ENCODE measurements around the gene UVRAG. TPM values are rescaled to one million over a fixed set of nuclear protein-coding genes. Genes with fewer than 3 reads are reported as not detected.

Gene UVRAG
- total RNA-seq, 1 donor from 2014 or later, result 14.7 TPM

DNA sequence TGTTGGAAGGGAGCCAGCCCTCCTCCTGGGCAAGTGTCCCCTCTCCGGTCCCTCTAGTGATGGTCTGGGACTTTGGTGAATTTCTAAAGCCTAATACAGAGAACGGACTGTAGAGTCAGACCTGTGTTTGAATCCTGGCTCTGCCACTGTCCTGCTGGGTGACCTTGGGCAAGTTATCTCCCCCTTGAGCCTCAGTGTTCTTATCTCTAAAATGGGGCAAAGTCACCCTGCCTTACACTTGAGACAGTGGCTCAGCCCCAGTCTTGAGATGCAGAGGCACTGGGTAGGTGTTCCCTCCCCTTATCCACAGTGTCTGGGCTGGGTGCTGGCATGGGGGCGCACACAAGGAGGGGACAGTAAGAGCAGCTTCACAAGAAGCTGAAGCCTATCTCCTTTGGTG lies 25.5 kb upstream of the UVRAG start:
- TF ChIP-seq POLR2AphosphoS5 (IDR thresholded peaks at IDR 0.05; ENCODE audit: insufficient read depth in 1 of 2, low read depth in 1 of 2) (no peak), POLR2A (IDR thresholded peaks at IDR 0.05) (no peak)
- TF ChIP-seq, protein P1, sequence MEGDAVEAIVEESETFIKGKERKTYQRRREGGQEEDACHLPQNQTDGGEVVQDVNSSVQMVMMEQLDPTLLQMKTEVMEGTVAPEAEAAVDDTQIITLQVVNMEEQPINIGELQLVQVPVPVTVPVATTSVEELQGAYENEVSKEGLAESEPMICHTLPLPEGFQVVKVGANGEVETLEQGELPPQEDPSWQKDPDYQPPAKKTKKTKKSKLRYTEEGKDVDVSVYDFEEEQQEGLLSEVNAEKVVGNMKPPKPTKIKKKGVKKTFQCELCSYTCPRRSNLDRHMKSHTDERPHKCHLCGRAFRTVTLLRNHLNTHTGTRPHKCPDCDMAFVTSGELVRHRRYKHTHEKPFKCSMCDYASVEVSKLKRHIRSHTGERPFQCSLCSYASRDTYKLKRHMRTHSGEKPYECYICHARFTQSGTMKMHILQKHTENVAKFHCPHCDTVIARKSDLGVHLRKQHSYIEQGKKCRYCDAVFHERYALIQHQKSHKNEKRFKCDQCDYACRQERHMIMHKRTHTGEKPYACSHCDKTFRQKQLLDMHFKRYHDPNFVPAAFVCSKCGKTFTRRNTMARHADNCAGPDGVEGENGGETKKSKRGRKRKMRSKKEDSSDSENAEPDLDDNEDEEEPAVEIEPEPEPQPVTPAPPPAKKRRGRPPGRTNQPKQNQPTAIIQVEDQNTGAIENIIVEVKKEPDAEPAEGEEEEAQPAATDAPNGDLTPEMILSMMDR (IDR thresholded peaks at IDR 0.05), result no peak
- Histone ChIP-seq H3K27me3 (no peaks in the 10 kb centered on the region), H3K36me3 (no peaks in the 10 kb centered on the region), H3K27ac (no peak overlapping the region), H3K4me3 (no peak overlapping the region), H3K9me3 (no peaks in the 10 kb centered on the region), H3K4me1 (no peaks in the 10 kb centered on the region)
- intact Hi-C loops (cut with DNase I), result no loop called here
- no peak for DNase-seq (ENCODE audit: extremely low spot score in 2 of 2)

DNA sequence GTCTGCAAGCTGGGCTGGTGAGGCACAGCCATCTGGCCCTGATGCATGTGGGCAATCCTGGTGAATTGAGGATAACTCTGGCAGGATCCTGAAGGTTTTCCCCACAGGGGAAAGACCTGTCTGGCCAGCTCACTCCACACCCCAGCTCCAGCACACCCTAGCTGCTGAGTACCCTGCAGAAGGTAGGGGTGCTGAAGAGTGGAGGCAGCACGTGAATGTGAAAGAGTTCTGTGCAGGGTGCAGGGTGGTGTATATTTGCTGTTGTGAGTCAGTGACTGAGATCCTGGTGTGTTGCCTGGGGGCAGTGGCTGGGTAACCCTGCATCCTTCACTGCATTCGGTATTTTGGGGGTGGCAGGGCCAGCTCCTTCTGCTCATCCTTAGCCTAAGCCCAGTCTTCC lies 24.0 kb upstream of the UVRAG start:
- no peaks in the 10 kb centered on the region for H3K9me3 ChIP-seq
- DNase-seq (ENCODE audit: extremely low spot score in 2 of 2), result no peak
- H3K27ac ChIP-seq, result no peak overlapping the region
- intact Hi-C loops (cut with DNase I), result no loop called here
- TF ChIP-seq POLR2A (IDR thresholded peaks at IDR 0.05), result no peak
- TF ChIP-seq, protein P1 (IDR thresholded peaks at IDR 0.05), result no peak
- no peak for TF ChIP-seq POLR2AphosphoS5 (IDR thresholded peaks at IDR 0.05; ENCODE audit: insufficient read depth in 1 of 2, low read depth in 1 of 2)
- H3K4me1 ChIP-seq, result no peaks in the 10 kb centered on the region
- no peaks in the 10 kb centered on the region for H3K36me3 ChIP-seq
- H3K4me3 ChIP-seq, result no peak overlapping the region
- H3K27me3 ChIP-seq, result no peaks in the 10 kb centered on the region

DNA sequence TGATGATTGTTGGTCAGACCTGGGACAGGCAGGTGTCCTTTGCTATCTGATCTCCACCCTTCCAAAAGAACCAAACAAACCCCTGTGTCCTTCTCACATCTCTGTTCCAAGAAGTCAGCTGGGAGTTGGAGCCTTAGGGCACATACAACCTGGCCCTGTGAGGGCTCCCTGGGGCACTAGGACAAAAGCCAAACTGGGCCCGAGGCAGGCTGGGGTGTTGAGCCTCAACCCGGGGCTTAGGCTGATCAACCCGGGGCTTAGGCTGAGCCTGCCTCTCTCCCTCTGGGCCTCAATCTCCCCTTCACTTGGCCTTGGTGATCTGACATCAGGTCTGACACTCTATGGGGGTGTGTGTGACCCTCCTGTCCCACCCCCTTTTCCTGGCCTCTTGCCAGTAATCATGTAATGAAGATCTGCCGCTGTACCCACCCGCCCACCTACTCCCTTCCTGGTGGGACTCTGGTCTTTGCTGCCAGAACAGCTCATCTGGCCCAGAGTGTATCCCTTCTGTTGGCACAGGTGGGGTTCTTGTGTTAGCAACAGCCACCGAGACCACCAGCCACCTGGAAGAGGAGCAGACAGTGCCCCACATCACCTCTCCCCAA lies 22.8 kb upstream of the UVRAG start:
- DNase-seq (ENCODE audit: extremely low spot score in 2 of 2), result no peak
- H3K27ac ChIP-seq, result no peak overlapping the region
- no peaks in the 10 kb centered on the region for H3K9me3 ChIP-seq
- TF ChIP-seq, protein P1 (IDR thresholded peaks at IDR 0.05), result no peak
- TF ChIP-seq POLR2AphosphoS5 (IDR thresholded peaks at IDR 0.05; ENCODE audit: insufficient read depth in 1 of 2, low read depth in 1 of 2) (no peak), POLR2A (IDR thresholded peaks at IDR 0.05) (no peak)
- intact Hi-C loops (cut with DNase I), result no loop called here
- H3K27me3 ChIP-seq, result no peaks in the 10 kb centered on the region
- H3K4me3 ChIP-seq, result no peak overlapping the region
- no peaks in the 10 kb centered on the region for H3K4me1 ChIP-seq
- H3K36me3 ChIP-seq, result no peaks in the 10 kb centered on the region

DNA sequence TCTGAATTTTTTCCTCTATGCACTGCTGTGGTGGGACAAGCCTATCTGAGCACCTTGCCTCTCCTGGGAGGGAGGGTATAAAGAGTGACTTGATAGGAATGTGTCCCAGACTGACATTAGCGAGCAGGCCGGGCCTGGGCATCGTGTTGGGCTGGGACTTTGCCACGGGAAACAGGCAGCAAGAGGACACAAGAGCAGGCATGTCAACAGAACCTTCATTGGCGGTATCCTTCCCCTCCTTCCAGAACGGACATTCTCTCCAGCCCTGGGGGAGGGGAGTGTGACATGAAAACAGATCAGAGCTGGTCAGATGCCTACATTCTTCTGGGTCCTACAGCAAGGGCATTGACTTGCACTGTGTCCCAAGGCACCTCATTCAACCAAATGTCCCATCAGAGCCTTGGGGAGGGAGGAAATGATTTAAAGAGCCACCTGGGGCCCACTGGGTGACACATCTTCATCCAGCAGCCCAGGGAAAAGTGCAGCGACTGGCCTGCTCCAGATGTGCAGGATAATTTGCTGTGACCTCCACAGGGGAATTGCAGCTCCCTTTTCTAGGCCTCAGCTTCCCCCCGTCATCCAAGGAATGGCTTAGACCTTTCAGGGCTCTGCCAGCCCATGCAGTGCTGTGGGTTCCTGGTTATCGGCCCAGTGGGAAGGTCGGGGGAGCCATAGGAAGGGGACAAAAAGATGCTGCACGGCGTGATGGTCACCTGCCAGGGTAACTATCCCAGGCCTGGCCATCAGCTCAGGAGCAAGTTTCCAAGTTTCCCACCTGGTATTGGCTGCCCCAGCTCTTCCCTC lies 21.8 kb upstream of the UVRAG start:
- no peaks in the 10 kb centered on the region for H3K27me3 ChIP-seq
- intact Hi-C loops (cut with DNase I), result no loop called here
- TF ChIP-seq POLR2A (IDR thresholded peaks at IDR 0.05), result no peak
- no peak for TF ChIP-seq POLR2AphosphoS5 (IDR thresholded peaks at IDR 0.05; ENCODE audit: insufficient read depth in 1 of 2, low read depth in 1 of 2)
- TF ChIP-seq, protein P1 (IDR thresholded peaks at IDR 0.05), result no peak
- no peak overlapping the region for H3K27ac ChIP-seq
- no peaks in the 10 kb centered on the region for H3K36me3 ChIP-seq
- H3K4me3 ChIP-seq, result no peak overlapping the region
- H3K9me3 ChIP-seq, result no peaks in the 10 kb centered on the region
- no peak for DNase-seq (ENCODE audit: extremely low spot score in 2 of 2)
- no peaks in the 10 kb centered on the region for H3K4me1 ChIP-seq

DNA sequence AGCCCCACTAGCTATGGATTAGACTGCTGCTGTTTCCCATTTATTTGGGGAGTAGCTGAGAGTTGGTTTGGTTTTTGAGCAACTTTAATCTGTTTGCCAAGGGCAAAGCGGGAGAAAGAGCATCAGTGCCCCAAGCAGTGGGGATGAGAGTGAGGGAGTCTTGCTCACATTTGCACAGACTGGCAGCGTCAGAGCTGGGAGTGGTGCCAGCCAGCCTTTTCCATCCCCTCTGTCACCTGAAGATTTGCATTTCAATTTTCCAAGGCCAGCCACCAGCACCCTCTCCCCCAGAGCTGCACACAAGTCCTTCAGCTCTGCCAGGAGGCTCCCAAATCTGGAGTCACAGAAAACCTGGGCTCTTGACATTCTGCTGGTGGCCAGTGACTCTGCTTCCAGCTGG lies 21.0 kb upstream of the UVRAG start:
- TF ChIP-seq, protein P1 (IDR thresholded peaks at IDR 0.05), result no peak

More for the DNA sequence above, 21.0 kb upstream of the UVRAG start:
- no peaks in the 10 kb centered on the region for H3K27me3 ChIP-seq
- H3K36me3 ChIP-seq, result no peaks in the 10 kb centered on the region
- H3K4me3 ChIP-seq, result no peak overlapping the region
- no peaks in the 10 kb centered on the region for H3K4me1 ChIP-seq
- no peaks in the 10 kb centered on the region for H3K9me3 ChIP-seq
- no peak for DNase-seq (ENCODE audit: extremely low spot score in 2 of 2)
- H3K27ac ChIP-seq, result no peak overlapping the region
- intact Hi-C loops (cut with DNase I), result no loop called here
